ENCODE results near the gene CABP1. TPM values are rescaled to one million over a fixed set of nuclear protein-coding genes. Genes with fewer than 3 reads are reported as not detected.

Gene CABP1
- total RNA-seq, 4 donors from 2014 or later = 0.39 to 0.94 (median 0.89) TPM; not detected in 1

DNA sequence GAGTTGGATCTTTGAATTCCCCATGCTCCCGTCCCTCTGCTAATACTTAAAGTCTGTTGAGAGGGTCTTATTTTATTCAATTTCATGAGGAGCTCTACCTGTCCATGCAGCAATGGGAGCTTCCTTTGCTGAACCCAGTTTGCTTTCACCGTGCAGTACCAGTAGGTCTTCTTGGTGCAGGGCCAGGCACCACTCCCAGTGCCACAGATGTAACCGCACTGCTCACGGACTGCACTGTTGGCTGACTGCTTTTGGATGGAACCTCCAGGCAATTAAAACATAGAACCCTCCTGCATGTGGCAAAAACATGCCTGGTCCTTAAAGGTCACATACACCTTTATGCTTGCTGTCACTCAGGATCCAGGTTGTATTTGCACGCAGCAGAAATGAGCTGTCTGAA lies 9.3 kb upstream of the CABP1 start:
- intact Hi-C loops (cut with DNase I; ENCODE audit: low total_unique reads) = no loop called here
- no peak overlapping the region for H3K4me3 ChIP-seq (ENCODE audit: low read depth, poor library complexity, severe bottlenecking)
- DNase-seq (ENCODE audit: low spot score in 2 of 2) = no peak
- TF ChIP-seq POLR2A (IDR thresholded peaks at IDR 0.05) = no peak
- TF ChIP-seq, protein P1, sequence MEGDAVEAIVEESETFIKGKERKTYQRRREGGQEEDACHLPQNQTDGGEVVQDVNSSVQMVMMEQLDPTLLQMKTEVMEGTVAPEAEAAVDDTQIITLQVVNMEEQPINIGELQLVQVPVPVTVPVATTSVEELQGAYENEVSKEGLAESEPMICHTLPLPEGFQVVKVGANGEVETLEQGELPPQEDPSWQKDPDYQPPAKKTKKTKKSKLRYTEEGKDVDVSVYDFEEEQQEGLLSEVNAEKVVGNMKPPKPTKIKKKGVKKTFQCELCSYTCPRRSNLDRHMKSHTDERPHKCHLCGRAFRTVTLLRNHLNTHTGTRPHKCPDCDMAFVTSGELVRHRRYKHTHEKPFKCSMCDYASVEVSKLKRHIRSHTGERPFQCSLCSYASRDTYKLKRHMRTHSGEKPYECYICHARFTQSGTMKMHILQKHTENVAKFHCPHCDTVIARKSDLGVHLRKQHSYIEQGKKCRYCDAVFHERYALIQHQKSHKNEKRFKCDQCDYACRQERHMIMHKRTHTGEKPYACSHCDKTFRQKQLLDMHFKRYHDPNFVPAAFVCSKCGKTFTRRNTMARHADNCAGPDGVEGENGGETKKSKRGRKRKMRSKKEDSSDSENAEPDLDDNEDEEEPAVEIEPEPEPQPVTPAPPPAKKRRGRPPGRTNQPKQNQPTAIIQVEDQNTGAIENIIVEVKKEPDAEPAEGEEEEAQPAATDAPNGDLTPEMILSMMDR (IDR thresholded peaks at IDR 0.05) = no peak
- 50% methylated on average over 5 of the region's 5 CpGs for WGBS, 2 donors

DNA sequence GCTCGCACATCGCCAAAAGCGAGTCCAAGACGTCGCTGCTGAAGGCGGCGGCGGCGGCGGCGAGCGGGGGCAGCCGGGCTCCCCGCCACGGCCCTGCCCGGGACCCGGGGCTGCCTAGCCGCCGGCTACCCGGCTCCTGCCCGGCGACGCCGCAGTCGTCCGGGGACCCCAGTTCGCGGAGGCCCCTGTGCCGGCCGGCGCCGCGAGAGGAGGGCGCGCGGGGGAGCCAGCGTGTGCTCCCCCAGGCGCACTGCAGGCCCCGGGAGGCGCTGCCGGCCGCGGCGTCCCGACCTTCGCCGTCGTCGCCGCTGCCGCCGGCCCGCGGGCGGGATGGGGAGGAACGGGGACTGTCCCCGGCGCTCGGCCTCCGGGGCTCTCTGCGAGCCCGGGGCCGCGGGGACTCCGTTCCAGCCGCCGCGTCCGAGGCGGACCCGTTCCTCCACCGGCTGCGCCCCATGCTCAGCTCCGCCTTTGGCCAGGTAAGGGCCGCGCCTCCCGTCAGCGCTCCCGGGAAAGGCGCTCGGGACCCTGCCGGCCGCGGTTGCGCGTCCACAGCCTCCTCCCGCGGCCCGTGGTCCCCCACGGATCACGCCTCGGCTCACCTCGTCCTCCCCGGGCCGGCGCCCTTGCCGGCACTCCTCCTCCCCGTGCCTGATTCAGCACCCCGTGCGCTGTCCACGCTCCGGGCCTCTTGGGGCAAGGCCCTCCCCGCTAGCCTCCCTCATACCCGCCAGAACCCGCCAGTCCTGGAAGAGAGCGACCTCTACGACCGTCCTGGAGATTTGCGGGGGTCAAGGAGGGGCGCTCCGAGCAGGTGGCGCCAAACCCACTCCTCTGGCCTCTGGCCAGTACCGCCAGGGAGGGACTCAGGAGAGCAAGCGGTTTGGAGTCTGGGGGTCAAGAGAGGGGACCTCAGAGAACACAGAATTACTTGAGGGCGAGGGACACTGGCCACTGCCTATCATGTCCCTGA lies 721 bp downstream of the CABP1 start:
- TF ChIP-seq, protein P1 (IDR thresholded peaks at IDR 0.05) = no peak
- no peak for TF ChIP-seq POLR2A (IDR thresholded peaks at IDR 0.05)
- intact Hi-C loops (cut with DNase I; ENCODE audit: low total_unique reads) = loop anchor here (10.0 kb wide), 2 partner anchors 56 to 454 kb away; partner anchors contain the start of gene POP5
- WGBS, 2 donors = 1 to 12% methylated on average over 8 to 43 of the region's 115 CpGs
- no peak overlapping the region for H3K4me3 ChIP-seq (ENCODE audit: low read depth, poor library complexity, severe bottlenecking)
- DNase-seq (ENCODE audit: low spot score in 2 of 2) = no peak

DNA sequence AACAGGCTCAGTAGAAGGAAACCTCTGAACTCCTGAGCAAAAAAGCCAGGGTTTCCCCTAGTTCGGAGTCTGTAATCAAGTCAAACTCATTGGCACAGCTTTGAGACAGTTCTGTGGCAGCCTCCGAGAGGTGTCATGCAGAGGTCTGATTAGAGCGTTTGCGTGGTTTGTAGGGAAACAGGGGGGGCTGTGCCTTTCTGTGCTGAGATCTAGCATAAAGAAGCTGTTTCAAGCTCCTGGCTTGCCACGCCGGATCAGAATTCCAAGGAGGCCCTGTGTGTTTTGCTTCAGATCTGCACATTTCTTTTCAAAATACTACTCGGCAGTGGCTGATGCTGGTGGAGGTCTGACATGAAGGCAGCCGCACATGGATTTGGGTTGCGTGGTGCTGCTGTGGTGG lies 1.7 kb downstream of the CABP1 start:
- TF ChIP-seq POLR2A (IDR thresholded peaks at IDR 0.05) = no peak
- TF ChIP-seq, protein P1 (IDR thresholded peaks at IDR 0.05) = no peak
- intact Hi-C loops (cut with DNase I; ENCODE audit: low total_unique reads) = loop anchor here (10.0 kb wide), 2 partner anchors 57 to 453 kb away; partner anchors contain the start of gene POP5
- 76 to 85% methylated on average over 9 of the region's 9 CpGs for WGBS, 2 donors
- no peak for DNase-seq (ENCODE audit: low spot score in 2 of 2)
- no peak overlapping the region for H3K4me3 ChIP-seq (ENCODE audit: low read depth, poor library complexity, severe bottlenecking)

DNA sequence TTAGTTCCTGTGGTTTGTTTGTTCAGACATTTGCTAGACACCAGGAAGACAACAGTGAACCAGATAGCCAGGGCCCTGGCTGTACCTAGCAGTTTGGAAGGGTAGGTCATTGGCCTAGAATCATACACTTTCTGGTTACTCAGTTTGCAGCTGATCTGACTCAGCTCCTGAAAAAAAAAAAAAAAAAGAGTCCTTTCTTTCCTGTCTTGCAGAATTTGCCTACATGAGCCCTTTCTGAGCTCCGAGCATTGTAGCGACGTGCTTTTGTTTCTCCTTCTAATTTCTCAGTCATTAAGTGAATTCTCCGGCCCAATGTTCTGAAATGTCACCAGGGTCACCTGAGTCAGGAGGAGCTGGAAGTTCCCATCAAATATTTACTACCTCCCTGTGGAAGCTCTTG lies 2.4 kb downstream of the CABP1 start:
- no peak overlapping the region for H3K4me3 ChIP-seq (ENCODE audit: low read depth, poor library complexity, severe bottlenecking)
- 93 to 96% methylated on average over 4 of the region's 4 CpGs for WGBS, 2 donors
- intact Hi-C loops (cut with DNase I; ENCODE audit: low total_unique reads) = loop anchor here (10.0 kb wide), 2 partner anchors 58 to 452 kb away; partner anchors contain the start of gene POP5
- no peak for TF ChIP-seq POLR2A (IDR thresholded peaks at IDR 0.05)
- TF ChIP-seq, protein P1 (IDR thresholded peaks at IDR 0.05) = no peak
- DNase-seq (ENCODE audit: low spot score in 2 of 2) = no peak

DNA sequence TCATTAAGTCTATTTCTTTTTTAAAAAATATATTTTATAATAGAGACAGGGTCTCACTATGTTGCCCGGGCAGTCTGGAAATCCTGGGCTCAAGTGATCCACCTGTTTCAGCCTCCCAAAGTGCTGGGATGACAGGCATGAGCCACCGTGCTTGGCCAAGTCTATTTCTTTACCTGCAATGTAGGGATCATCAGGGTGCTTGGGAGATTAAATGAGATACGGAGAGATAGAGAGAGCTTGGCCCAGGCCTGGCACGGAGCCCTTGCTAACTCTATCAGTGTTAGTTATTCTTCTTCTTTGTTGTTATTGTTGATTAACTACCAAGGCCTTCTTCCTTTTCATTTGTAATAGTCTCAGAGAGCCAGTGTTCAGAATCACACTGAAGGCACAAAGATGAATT lies 3.1 kb downstream of the CABP1 start:
- intact Hi-C loops (cut with DNase I; ENCODE audit: low total_unique reads) = loop anchor here (10.0 kb wide), 2 partner anchors 59 to 451 kb away; partner anchors contain the start of gene POP5
- no peak overlapping the region for H3K4me3 ChIP-seq (ENCODE audit: low read depth, poor library complexity, severe bottlenecking)
- WGBS, 2 donors = 84 to 91% methylated on average over 4 of the region's 4 CpGs
- TF ChIP-seq POLR2A (IDR thresholded peaks at IDR 0.05) = no peak
- TF ChIP-seq, protein P1 (IDR thresholded peaks at IDR 0.05) = no peak
- DNase-seq (ENCODE audit: low spot score in 2 of 2) = no peak
